Mesenchymal stem cell (in vitro differentiated cells and primary cell): ENCODE data around the gene IRX4.
"Not testable (repeated sequence)": the region's sequence is repeated elsewhere in the genome, so short reads cannot be mapped to it uniquely, and the experiment has no call there.

ENCODE experiments used
- DNase-seq: peaks from one replicate; pipeline ENCODE4 v3.0.0-alpha.2; 2013
- H2AFZ ChIP-seq: one replicate; pipeline ENCODE4 v1.6.1; 2013; ENCODE audit warnings: low read depth, mild to moderate bottlenecking, control low read depth, inconsistent platforms, low read length, moderate library complexity
- H2AK5ac ChIP-seq: 2 replicates; pipeline ENCODE4 v1.6.1; 2013; ENCODE audit warnings: low read length, moderate library complexity, mild to moderate bottlenecking, inconsistent platforms; ENCODE audit not compliant: severe bottlenecking
- H2BK120ac ChIP-seq: one replicate; pipeline ENCODE4 v1.6.1; 2013; ENCODE audit warnings: low read depth, mild to moderate bottlenecking, inconsistent platforms, low read length, moderate library complexity
- H2BK12ac ChIP-seq, 2 experiments: one replicate each; pipeline ENCODE4 v1.6.1; 2013; ENCODE audit warnings: inconsistent platforms in 2 of 2, low read length in 2 of 2, mild to moderate bottlenecking in 2 of 2, moderate library complexity in 2 of 2, control low read depth in 1 of 2
- H2BK15ac ChIP-seq: one replicate; pipeline ENCODE4 v1.6.1; 2013; ENCODE audit warnings: mild to moderate bottlenecking, low read depth, inconsistent platforms; ENCODE audit not compliant: poor library complexity, severe bottlenecking
- H2BK5ac ChIP-seq: 2 replicates; pipeline ENCODE4 v1.6.1; 2013; ENCODE audit warnings: low read depth, mild to moderate bottlenecking, low read length, control low read depth, inconsistent platforms; ENCODE audit not compliant: poor library complexity, severe bottlenecking
- H3K14ac ChIP-seq, 2 experiments: one replicate each; pipeline ENCODE4 v1.6.1; 2013; ENCODE audit warnings: inconsistent platforms in 2 of 2, low read length in 2 of 2, control low read depth in 1 of 2, mild to moderate bottlenecking in 1 of 2, moderate library complexity in 1 of 2
- H3K18ac ChIP-seq, 2 experiments: one replicate each; pipeline ENCODE4 v1.6.1; 2013; ENCODE audit warnings: inconsistent platforms in 2 of 2, low read length in 2 of 2, control low read depth in 1 of 2, low read depth in 1 of 2, mild to moderate bottlenecking in 1 of 2
- H3K23ac ChIP-seq, 2 experiments: one replicate each; pipeline ENCODE4 v1.6.1; 2013; ENCODE audit warnings: inconsistent platforms in 2 of 2, low read length in 2 of 2, mild to moderate bottlenecking in 2 of 2, moderate library complexity in 2 of 2, control low read depth in 1 of 2
- H3K27ac ChIP-seq: 2 replicates; pipeline ENCODE4 v1.5.1; 2013; ENCODE audit warnings: mild to moderate bottlenecking, moderate library complexity, low read length, control low read depth, inconsistent platforms; ENCODE audit not compliant: poor library complexity, severe bottlenecking
- H3K27me3 ChIP-seq, 2 experiments: 2 replicates each; pipeline versions ENCODE4 v1.6.1 to v1.7.0; 2013; ENCODE audit warnings: low read length in 2 of 2, mild to moderate bottlenecking in 2 of 2, moderate library complexity in 2 of 2, control low read depth in 1 of 2, inconsistent platforms in 1 of 2; ENCODE audit not compliant: control insufficient read depth in 1 of 2, insufficient read depth in 1 of 2
- H3K36me3 ChIP-seq, 2 experiments: 2 replicates each; pipeline versions ENCODE4 v1.6.1 to v1.7.0; 2013; ENCODE audit warnings: low read length in 2 of 2, control low read depth in 1 of 2, inconsistent platforms in 1 of 2, low read depth in 1 of 2, mild to moderate bottlenecking in 1 of 2; ENCODE audit not compliant: insufficient read depth in 2 of 2, control insufficient read depth in 1 of 2
- H3K4ac ChIP-seq, 2 experiments: one replicate each; pipeline ENCODE4 v1.6.1; 2013; ENCODE audit warnings: inconsistent platforms in 2 of 2, low read length in 2 of 2, mild to moderate bottlenecking in 2 of 2, moderate library complexity in 2 of 2, control low read depth in 1 of 2, low read depth in 1 of 2
- H3K4me1 ChIP-seq: 2 replicates; pipeline ENCODE4 v1.6.1; 2013; ENCODE audit warnings: low read depth, low read length, control low read depth; ENCODE audit not compliant: control insufficient read depth, insufficient read depth
- H3K4me2 ChIP-seq: 2 replicates; pipeline ENCODE4 v1.6.1; 2013; ENCODE audit warnings: low read length, mild to moderate bottlenecking, inconsistent platforms; ENCODE audit not compliant: poor library complexity, severe bottlenecking
- H3K4me3 ChIP-seq, 2 experiments: 2 replicates each; pipeline versions ENCODE4 v1.5.1 to v1.7.0; 2013; ENCODE audit warnings: low read length in 2 of 2, mild to moderate bottlenecking in 2 of 2, control low read depth in 1 of 2, low read depth in 1 of 2; ENCODE audit not compliant: insufficient read depth in 1 of 2
- H3K79me1 ChIP-seq: replicated peaks from 2 replicates; pipeline ENCODE4 v1.6.1; 2013; ENCODE audit warnings: mild to moderate bottlenecking, control low read depth, low read length, inconsistent platforms; ENCODE audit not compliant: poor library complexity, severe bottlenecking
- H3K9ac ChIP-seq: 2 replicates; pipeline ENCODE4 v1.7.0; 2013; ENCODE audit warnings: mild to moderate bottlenecking, low read length, moderate library complexity
- H3K9me3 ChIP-seq: 2 replicates; pipeline ENCODE4 v1.7.0; 2013; ENCODE audit warnings: mild to moderate bottlenecking, low read length; ENCODE audit not compliant: control insufficient read depth
- H4K8ac ChIP-seq: one replicate; pipeline ENCODE4 v1.6.1; 2013; ENCODE audit warnings: inconsistent platforms, mild to moderate bottlenecking, low read length, moderate library complexity
- H4K91ac ChIP-seq: one replicate; pipeline ENCODE4 v1.6.1; 2013; ENCODE audit warnings: mild to moderate bottlenecking, low read length, inconsistent platforms
- WGBS: methylation state at CpG from one replicate; pipeline ENCODE4 v1.1.7; 2013; ENCODE audit warnings: mixed read lengths; 5-methylcytosine and 5-hydroxymethylcytosine counted together

Gene IRX4

GRCh38 chr5:1845696-1846095 lies 37.0 kb downstream of the IRX4 start:
- H2BK120ac ChIP-seq: no peak overlapping the region
- H4K8ac ChIP-seq: no peak overlapping the region

GRCh38 chr5:1844708-1845436 lies 37.9 kb downstream of the IRX4 start:
- Histone ChIP-seq H3K9ac (no peak overlapping the region), H2BK120ac (no peak overlapping the region), H3K4me3 (no peak overlapping the region), H2BK15ac (no peak overlapping the region), H4K8ac (no peak overlapping the region), H3K27ac (no peak overlapping the region), H3K27me3 (peaks cover 37 to 73% of the 10 kb centered on the region in 2 experiments), H2BK12ac (no peak overlapping the region), H3K79me1 (no peaks in the 10 kb centered on the region), H3K23ac (no peak overlapping the region), H2AFZ (no peak overlapping the region), H3K4me1 (peaks cover 6% of the 10 kb centered on the region), H4K91ac (no peak overlapping the region), H3K14ac (no peak overlapping the region), H2BK5ac (no peak overlapping the region), H3K4me2 (no peak overlapping the region), H3K9me3 (no peaks in the 10 kb centered on the region), H3K4ac (no peak overlapping the region), H3K18ac (no peak overlapping the region), H2AK5ac (no peak overlapping the region), H3K36me3 (no peaks in the 10 kb centered on the region)
- WGBS: 92% methylated on average over 5 of the region's 5 CpGs
- no peak for DNase-seq

More at GRCh38 chr5:1845696-1846095, 37.0 kb downstream of the IRX4 start:
- no peak overlapping the region for H2BK15ac ChIP-seq
- H3K27ac ChIP-seq: no peak overlapping the region
- H2BK12ac ChIP-seq: no peak overlapping the region
- H2BK5ac ChIP-seq: no peak overlapping the region
- H3K36me3 ChIP-seq: no peaks in the 10 kb centered on the region
- no peaks in the 10 kb centered on the region for H3K79me1 ChIP-seq
- no peaks in the 10 kb centered on the region for H3K9me3 ChIP-seq
- no peak overlapping the region for H3K18ac ChIP-seq
- peaks cover 6% of the 10 kb centered on the region for H3K4me1 ChIP-seq
- H3K4me3 ChIP-seq: no peak overlapping the region
- H3K9ac ChIP-seq: no peak overlapping the region
- H3K4me2 ChIP-seq: no peak overlapping the region
- no peak overlapping the region for H3K4ac ChIP-seq
- 93% methylated on average over 1 of the region's 1 CpG for WGBS
- no peak overlapping the region for H4K91ac ChIP-seq
- DNase-seq: no peak
- H2AK5ac ChIP-seq: no peak overlapping the region
- no peak overlapping the region for H3K23ac ChIP-seq
- no peak overlapping the region for H3K14ac ChIP-seq
- no peak overlapping the region for H2AFZ ChIP-seq
- peaks cover 40 to 74% of the 10 kb centered on the region in 2 experiments for H3K27me3 ChIP-seq

- not testable (repeated sequence) for H3K14ac ChIP-seq, H2BK12ac ChIP-seq, H4K8ac ChIP-seq, H3K27ac ChIP-seq, H2AK5ac ChIP-seq, H2BK15ac ChIP-seq, H3K36me3 ChIP-seq, H2BK5ac ChIP-seq, H3K23ac ChIP-seq, H3K18ac ChIP-seq, H3K9me3 ChIP-seq, H3K9ac ChIP-seq, H3K4me3 ChIP-seq, H2AFZ ChIP-seq, H3K4ac ChIP-seq, DNase-seq, H2BK120ac ChIP-seq, H3K79me1 ChIP-seq, H3K4me2 ChIP-seq, H4K91ac ChIP-seq, H3K4me1 ChIP-seq
- peaks cover 32 to 73% of the 10 kb centered on the region in 2 experiments for H3K27me3 ChIP-seq
- WGBS: 89% methylated on average over 10 of the region's 10 CpGs
Observed at GRCh38 chr5:1843761-1844160, 39.0 kb downstream of the IRX4 start.

GRCh38 chr5:1842004-1842819 lies 40.5 kb downstream of the IRX4 start:
- Histone ChIP-seq H3K27ac (no peak overlapping the region), H3K27me3 (peaks cover 21 to 76% of the 10 kb centered on the region in 2 experiments), H3K14ac (no peak overlapping the region), H2AFZ (no peak overlapping the region), H3K4me2 (no peak overlapping the region), H3K36me3 (no peaks in the 10 kb centered on the region), H3K9ac (no peak overlapping the region), H2BK120ac (no peak overlapping the region), H4K91ac (no peak overlapping the region), H4K8ac (no peak overlapping the region), H3K23ac (no peak overlapping the region), H3K79me1 (no peaks in the 10 kb centered on the region), H3K4me3 (no peak overlapping the region), H2AK5ac (no peak overlapping the region), H3K4me1 (peaks cover 6% of the 10 kb centered on the region), H2BK15ac (no peak overlapping the region), H2BK5ac (no peak overlapping the region), H3K18ac (no peak overlapping the region), H3K4ac (no peak overlapping the region), H3K9me3 (no peaks in the 10 kb centered on the region), H2BK12ac (no peak overlapping the region)
- 90% methylated on average over 15 of the region's 17 CpGs for WGBS
- DNase-seq: no peak
